Measurements from ENCODE around the gene MTG2.

DNA sequence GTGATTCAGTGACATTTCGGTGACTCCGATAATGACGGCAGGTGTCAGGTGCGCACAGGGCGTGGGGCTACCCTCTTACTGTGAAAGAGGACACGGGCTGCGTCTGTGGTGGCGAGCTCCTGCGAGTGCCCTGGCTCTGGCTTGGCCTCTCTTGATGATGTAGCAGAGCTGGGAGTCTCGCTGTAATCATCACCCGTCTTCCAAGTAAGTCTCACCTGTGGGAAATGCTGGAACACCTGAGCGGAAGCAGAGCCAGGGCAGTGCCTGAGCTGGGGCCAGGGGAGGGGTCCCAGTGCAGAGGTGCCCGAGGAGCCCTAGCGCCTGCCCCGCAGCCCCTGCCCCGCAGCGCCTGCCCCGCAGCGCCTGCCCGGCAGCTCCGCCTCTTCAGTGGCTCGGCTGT is 60.3 kb downstream of the MTG2 start:
- TF ChIP-seq, protein P1, sequence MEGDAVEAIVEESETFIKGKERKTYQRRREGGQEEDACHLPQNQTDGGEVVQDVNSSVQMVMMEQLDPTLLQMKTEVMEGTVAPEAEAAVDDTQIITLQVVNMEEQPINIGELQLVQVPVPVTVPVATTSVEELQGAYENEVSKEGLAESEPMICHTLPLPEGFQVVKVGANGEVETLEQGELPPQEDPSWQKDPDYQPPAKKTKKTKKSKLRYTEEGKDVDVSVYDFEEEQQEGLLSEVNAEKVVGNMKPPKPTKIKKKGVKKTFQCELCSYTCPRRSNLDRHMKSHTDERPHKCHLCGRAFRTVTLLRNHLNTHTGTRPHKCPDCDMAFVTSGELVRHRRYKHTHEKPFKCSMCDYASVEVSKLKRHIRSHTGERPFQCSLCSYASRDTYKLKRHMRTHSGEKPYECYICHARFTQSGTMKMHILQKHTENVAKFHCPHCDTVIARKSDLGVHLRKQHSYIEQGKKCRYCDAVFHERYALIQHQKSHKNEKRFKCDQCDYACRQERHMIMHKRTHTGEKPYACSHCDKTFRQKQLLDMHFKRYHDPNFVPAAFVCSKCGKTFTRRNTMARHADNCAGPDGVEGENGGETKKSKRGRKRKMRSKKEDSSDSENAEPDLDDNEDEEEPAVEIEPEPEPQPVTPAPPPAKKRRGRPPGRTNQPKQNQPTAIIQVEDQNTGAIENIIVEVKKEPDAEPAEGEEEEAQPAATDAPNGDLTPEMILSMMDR (IDR thresholded peaks at IDR 0.05), result no peak
- TF ChIP-seq POLR2A (IDR thresholded peaks at IDR 0.05) (no peak), EP300 (IDR thresholded peaks at IDR 0.05) (no peak)

All from ovary (tissue), 3 donors.